Ishikawa (cell line): ENCODE results near the gene NPC1L1.

Source experiments
- CEBPB ChIP-seq: IDR thresholded peaks from 2 replicates; pipeline ENCODE4 v1.6.1; 2012
- CREB1 ChIP-seq: IDR thresholded peaks from 2 replicates; pipeline ENCODE4 v1.6.1; 2012; ENCODE audit warnings: low read depth
- EGR1 ChIP-seq: IDR thresholded peaks from 2 replicates; pipeline ENCODE4 v1.6.1; 2012
- EP300 ChIP-seq: IDR thresholded peaks from 2 replicates; pipeline ENCODE4 v1.6.1; 2012; ENCODE audit warnings: borderline replicate concordance
- FOXM1 ChIP-seq: IDR thresholded peaks from 2 replicates; pipeline ENCODE4 v1.6.1; 2012; ENCODE audit warnings: low read depth, borderline replicate concordance
- MAX ChIP-seq: IDR thresholded peaks from 2 replicates; pipeline ENCODE4 v1.6.1; 2012
- NFIC ChIP-seq: IDR thresholded peaks from 2 replicates; pipeline ENCODE4 v1.6.1; 2012
- RAD21 ChIP-seq: IDR thresholded peaks from 2 replicates; pipeline ENCODE4 v1.6.1; 2012; ENCODE audit warnings: low read depth
- REST ChIP-seq: IDR thresholded peaks from 2 replicates; pipeline ENCODE4 v1.6.1; 2012; ENCODE audit warnings: low read depth, mild to moderate bottlenecking
- TAF1 ChIP-seq: IDR thresholded peaks from 2 replicates; pipeline ENCODE4 v1.6.1; 2012; ENCODE audit warnings: low read depth, mild to moderate bottlenecking
- TCF12 ChIP-seq: IDR thresholded peaks from 2 replicates; pipeline ENCODE4 v1.6.1; 2012; ENCODE audit warnings: low read depth
- TEAD4 ChIP-seq: IDR thresholded peaks from 2 replicates; pipeline ENCODE4 v1.6.1; 2012
- USF1 ChIP-seq: IDR thresholded peaks from 2 replicates; pipeline ENCODE4 v1.6.1; 2012
- YY1 ChIP-seq: IDR thresholded peaks from 2 replicates; pipeline ENCODE4 v1.6.1; 2012; ENCODE audit warnings: low read depth
- ZBTB7A ChIP-seq: IDR thresholded peaks from 2 replicates; pipeline ENCODE4 v1.6.1; 2012; ENCODE audit warnings: low read depth

NPC1L1 gene

GRCh38 chr7:44557485-44557884, 16.4 kb upstream of the NPC1L1 start:
- TF ChIP-seq TCF12, result no peak
- TF ChIP-seq USF1, result no peak
- no peak for TF ChIP-seq NFIC
- TF ChIP-seq CEBPB, result no peak
- no peak for TF ChIP-seq EGR1
- TF ChIP-seq EP300, result no peak
- TF ChIP-seq RAD21, result no peak
- no peak for TF ChIP-seq TEAD4
- TF ChIP-seq TAF1, result no peak

- TF ChIP-seq MAX, result no peak
- no peak for TF ChIP-seq YY1
- no peak for TF ChIP-seq EP300
- no peak for TF ChIP-seq TCF12
- no peak for TF ChIP-seq RAD21
- no peak for TF ChIP-seq FOXM1
- no peak for TF ChIP-seq USF1
- no peak for TF ChIP-seq REST
- no peak for TF ChIP-seq CREB1
- TF ChIP-seq TAF1, result no peak
- no peak for TF ChIP-seq TEAD4
- no peak for TF ChIP-seq CEBPB
- TF ChIP-seq EGR1, result no peak
- TF ChIP-seq ZBTB7A, result no peak
Observed at GRCh38 chr7:44555350-44555749, 14.2 kb upstream of the NPC1L1 start.

- TF ChIP-seq YY1, result no peak
- TF ChIP-seq FOXM1, result no peak
- no peak for TF ChIP-seq MAX
- no peak for TF ChIP-seq TCF12
Observed at GRCh38 chr7:44549457-44549856, 8.3 kb upstream of the NPC1L1 start.

- TF ChIP-seq MAX, result no peak
- TF ChIP-seq FOXM1, result no peak
- TF ChIP-seq YY1, result no peak
- TF ChIP-seq CEBPB, result no peak
- no peak for TF ChIP-seq EP300
- no peak for TF ChIP-seq EGR1
- no peak for TF ChIP-seq TEAD4
Observed at GRCh38 chr7:44548893-44549292, 7.8 kb upstream of the NPC1L1 start.

GRCh38 chr7:44547536-44548231, 6.6 kb upstream of the NPC1L1 start:
- no peak for TF ChIP-seq RAD21
- TF ChIP-seq TAF1, result no peak
- no peak for TF ChIP-seq REST

GRCh38 chr7:44541876-44542610, 913 bp upstream of the NPC1L1 start:
- TF ChIP-seq ZBTB7A (no peak), EGR1 (no peak), NFIC (no peak), MAX (no peak), EP300 (no peak), CREB1 (no peak), CEBPB (no peak), YY1 (no peak), TCF12 (no peak), FOXM1 (no peak), TAF1 (no peak), REST (no peak), RAD21 (no peak), TEAD4 (no peak), USF1 (no peak)
